ENCODE data around the gene TDRD3. TPM values are rescaled to one million over a fixed set of nuclear protein-coding genes. Genes with fewer than 3 reads are reported as not detected.

Gene TDRD3
- total RNA-seq, 1 donor from 2014 or later: 19.0 TPM

GRCh38 chr13:60583196-60583888, 186.3 kb downstream of the TDRD3 start:
- no peak for ATAC-seq

GRCh38 chr13:60583911-60584753, 187.1 kb downstream of the TDRD3 start:
- peak; percentile 55 for ATAC-seq

GRCh38 chr13:60584976-60585375, 188.0 kb downstream of the TDRD3 start:
- peak; percentile 20 for ATAC-seq

GRCh38 chr13:60590800-60591747, 194.1 kb downstream of the TDRD3 start:
- ATAC-seq: no peak

GRCh38 chr13:60603049-60603448, 206.0 kb downstream of the TDRD3 start:
- no peak for ATAC-seq

- no peak for ATAC-seq
Measured at GRCh38 chr13:60604058-60604457, 207.0 kb downstream of the TDRD3 start.

- no peak for ATAC-seq
Measured at GRCh38 chr13:60608954-60609353, 211.9 kb downstream of the TDRD3 start.

- ATAC-seq: no peak
Measured at GRCh38 chr13:60611523-60611922, 214.5 kb downstream of the TDRD3 start.

GRCh38 chr13:60612593-60612992, 215.6 kb downstream of the TDRD3 start:
- ATAC-seq: no peak

- ATAC-seq: no peak
Measured at GRCh38 chr13:60613080-60613479, 216.1 kb downstream of the TDRD3 start.

- no peak for ATAC-seq
Measured at GRCh38 chr13:60617991-60618733, 221.1 kb downstream of the TDRD3 start.

GRCh38 chr13:60619461-60619860, 222.4 kb downstream of the TDRD3 start:
- ATAC-seq: no peak

GRCh38 chr13:60620611-60621395, 223.8 kb downstream of the TDRD3 start:
- no peak for ATAC-seq

- ATAC-seq: no peak
Measured at GRCh38 chr13:60623151-60623550, 226.1 kb downstream of the TDRD3 start.

Other genes starting within 250 kb of the TDRD3 start
- gene DIAPH3, start 233.3 kb upstream of the TDRD3 start, total RNA-seq: 5.7 TPM